ENCODE results near the gene QRSL1. TPM values are rescaled to one million over a fixed set of nuclear protein-coding genes. Genes with fewer than 3 reads are reported as not detected.

The QRSL1 gene
- total and polyA plus RNA-seq, 9 of the 15 experiments (the other 6 are each of a cell fraction or from before 2014, with no cell fraction given), result 14.6 to 31.5 (median 23.0) TPM

GRCh38 chr6:106671651-106672050 is 42.3 kb downstream of the QRSL1 start:
- no peaks in the 10 kb centered on the region for H3K79me2 ChIP-seq (ENCODE audit: control insufficient read depth, insufficient read depth, low read length)
- H4K20me1 ChIP-seq (replicated peaks; ENCODE audit: control insufficient read depth, insufficient read depth, low read length), result no peaks in the 10 kb centered on the region
- H3K27me3 ChIP-seq (ENCODE audit: control insufficient read depth in 2 of 2, insufficient read depth in 2 of 2, low read length in 2 of 2), result no peaks in the 10 kb centered on the region
- H3K9ac ChIP-seq (ENCODE audit: insufficient read depth in 1 of 2, low read depth in 2 of 2, low read length in 2 of 2), result no peak overlapping the region
- ATAC-seq (no peak), FAIRE-seq (no peak), DNase-seq (ENCODE audit: extremely low read depth in 1 of 4, low spot score in 3 of 4) (no peak)
- TF ChIP-seq DDX20 (tag; IDR thresholded peaks at IDR 0.05; ENCODE audit: low read depth) (no peak), THRB (CRISPR knock-in tag; conservative IDR thresholded peaks at IDR 0.05) (no peak), RFX7 (CRISPR knock-in tag; IDR thresholded peaks at IDR 0.05) (no peak), ZNF184 (CRISPR knock-in tag; IDR thresholded peaks at IDR 0.05) (no peak), POU5F1 (IDR thresholded peaks at IDR 0.05; ENCODE audit: borderline replicate concordance, low read depth, low read length, partially characterized antibody) (no peak), ARNT (IDR thresholded peaks at IDR 0.05) (no peak), RBM22 (IDR thresholded peaks at IDR 0.05; ENCODE audit: low read depth, low read length, poor library complexity, severe bottlenecking) (no peak), POLR3G (IDR thresholded peaks at IDR 0.05; ENCODE audit: extremely low read depth, insufficient read length, insufficient replicate concordance) (no peak), RBM25 (IDR thresholded peaks at IDR 0.05; ENCODE audit: low read depth, low read length, severe bottlenecking) (no peak), UBTF (IDR thresholded peaks at IDR 0.05; ENCODE audit: borderline replicate concordance in 1 of 2, low read depth in 2 of 2, low read length in 2 of 2) (no peak), ZNF41 (CRISPR knock-in tag; conservative IDR thresholded peaks at IDR 0.05) (no peak), CBFA2T2 (conservative IDR thresholded peaks at IDR 0.05) (no peak), THRA (IDR thresholded peaks at IDR 0.05) (no peak)
- no peak overlapping the region for H3K27ac ChIP-seq (ENCODE audit: extremely low read depth, low read depth, low read length)
- H2AFZ ChIP-seq (ENCODE audit: low read depth, low read length), result no peak overlapping the region
- BruUV-seq (replicated peaks), result no TSS peak
- in situ Hi-C loops (cut with MboI), result no loop called here
- intact Hi-C loops (cut with micrococcal nuclease), result no loop called here
- POLR2A ChIA-PET, result no interaction called here
- 54% methylated on average over 3 of the region's 3 CpGs for WGBS (ENCODE audit: insufficient coverage, low coverage, missing lambda C conversion rate)
- H3K4me2 ChIP-seq (ENCODE audit: insufficient read depth, low read length), result no peak overlapping the region
- H3K4me3 ChIP-seq, result no peak overlapping the region
- CTCF ChIA-PET (ENCODE audit: low intra/inter-chr PET ratio), result no interaction called here
- peaks cover 4% of the 10 kb centered on the region; the same call in 2 of the 3 replicates for H3K36me3 ChIP-seq (ENCODE audit: control insufficient read depth, insufficient read depth, low read length)
- no peaks in the 10 kb centered on the region for H3K9me3 ChIP-seq (replicated peaks; ENCODE audit: control insufficient read depth, insufficient read depth, low read depth, low read length)
- H3K4me1 ChIP-seq (replicated peaks in 1 of 2; ENCODE audit: control insufficient read depth in 2 of 2, insufficient read depth in 2 of 2, low read length in 2 of 2), result no peaks in the 10 kb centered on the region
- H3K9me1 ChIP-seq (ENCODE audit: control insufficient read depth, insufficient read depth, low read length), result no peaks in the 10 kb centered on the region

Measured in K562 (cell line).